GM23338 (cell line): ENCODE results near the gene PPP1R9A. TPM values are rescaled to one million over a fixed set of nuclear protein-coding genes. Genes with fewer than 3 reads are reported as not detected.

Source experiments
- ATAC-seq: fragments of 200-7000 bp; cut with Tn5 transposase; 3 replicates; pipeline ENCODE4 v1.9.1; 2020
- DNase-seq: peaks from one replicate; pipeline ENCODE4 v3.0.0-alpha.2; 2015; ENCODE audit warnings: low spot score
- H2AFZ ChIP-seq: fragments of 200-600 bp; sonication (generic); 2 replicates; pipeline ENCODE4 v1.8.0; 2016; ENCODE audit warnings: antibody characterized with exemption, mild to moderate bottlenecking, moderate library complexity
- H3F3A ChIP-seq: fragments of 200-600 bp; sonication (generic); replicated peaks from 2 replicates; pipeline ENCODE4 v1.8.0; 2017; ENCODE audit warnings: antibody characterized with exemption, mixed run types, low read depth
- H3K27ac ChIP-seq: fragments of 200-600 bp; sonication (generic); 2 replicates; pipeline ENCODE4 v1.6.1; 2016; ENCODE audit warnings: low read depth
- H3K27me3 ChIP-seq: fragments of 200-600 bp; sonication (generic); 2 replicates; pipeline ENCODE4 v1.8.0; 2016; ENCODE audit warnings: mild to moderate bottlenecking, mixed run types, moderate library complexity; ENCODE audit not compliant: insufficient read depth
- H3K36me3 ChIP-seq: fragments of 200-600 bp; sonication (generic); 2 replicates; pipeline ENCODE4 v1.8.0; 2016; ENCODE audit warnings: mild to moderate bottlenecking; ENCODE audit not compliant: insufficient read depth
- H3K4me1 ChIP-seq: fragments of 200-600 bp; sonication (generic); 2 replicates; pipeline ENCODE4 v1.8.0; 2016; ENCODE audit warnings: mild to moderate bottlenecking, moderate library complexity; ENCODE audit not compliant: insufficient read depth
- H3K4me2 ChIP-seq: fragments of 200-600 bp; sonication (generic); 2 replicates; pipeline ENCODE4 v1.7.1; 2017; ENCODE audit warnings: mixed run types
- H3K4me3 ChIP-seq: fragments of 200-600 bp; sonication (generic); 2 replicates; pipeline ENCODE4 v1.6.1; 2016; ENCODE audit warnings: mixed run types
- H3K79me2 ChIP-seq: fragments of 200-600 bp; sonication (generic); replicated peaks from 2 replicates; pipeline ENCODE4 v1.8.0; 2017; ENCODE audit warnings: mild to moderate bottlenecking; ENCODE audit not compliant: insufficient read depth
- H3K9me2 ChIP-seq: fragments of 200-600 bp; sonication (generic); 2 replicates; pipeline ENCODE4 v1.8.0; 2017; ENCODE audit not compliant: insufficient read depth
- H4K20me1 ChIP-seq: fragments of 200-600 bp; sonication (generic); replicated peaks from 2 replicates; pipeline ENCODE4 v1.8.0; 2017; ENCODE audit warnings: mild to moderate bottlenecking; ENCODE audit not compliant: insufficient read depth
- H3K27ac Mint-ChIP-seq: 2 replicates; pipeline ENCODE4 v1.8.0; 2020; ENCODE audit warnings: inconsistent platforms, mild to moderate bottlenecking, moderate library complexity, mixed read lengths
- H3K27me3 Mint-ChIP-seq: 3 replicates; pipeline ENCODE4 v1.8.0; 2022; ENCODE audit warnings: low read depth, mild to moderate bottlenecking, moderate library complexity, mixed read lengths, inconsistent platforms; ENCODE audit not compliant: insufficient read depth, poor library complexity
- H3K36me3 Mint-ChIP-seq: 3 replicates; pipeline ENCODE4 v1.8.0; 2021; ENCODE audit warnings: low read depth, mild to moderate bottlenecking, inconsistent platforms, moderate library complexity, mixed read lengths
- H3K4me1 Mint-ChIP-seq: 3 replicates; pipeline ENCODE4 v1.8.0; 2020; ENCODE audit warnings: mild to moderate bottlenecking, inconsistent platforms, mixed read lengths
- H3K4me3 Mint-ChIP-seq: 3 replicates; pipeline ENCODE4 v1.8.0; 2021; ENCODE audit warnings: moderate library complexity, mild to moderate bottlenecking, inconsistent platforms, mixed read lengths
- H3K9me3 Mint-ChIP-seq: 3 replicates; pipeline ENCODE4 v1.8.0; 2020; ENCODE audit warnings: moderate library complexity, mild to moderate bottlenecking, inconsistent platforms, mixed read lengths
- CREB1 ChIP-seq: fragments of 250-450 bp; sonication (Bioruptor Pico); IDR thresholded peaks from 2 replicates; pipeline ENCODE4 v1.5.0; 2020; ENCODE audit warnings: low read depth, mild to moderate bottlenecking, moderate library complexity
- CTCF ChIP-seq, 2 experiments: fragments of 200-600 bp in 1 of 2; sonication (generic) in 1 of 2; conservative IDR thresholded peaks; 2 replicates each; pipeline versions ENCODE4 v1.5.1 to v1.6.1; 2016 to 2017; ENCODE audit warnings: antibody characterized with exemption in 2 of 2, low read depth in 2 of 2, mild to moderate bottlenecking in 2 of 2, moderate library complexity in 1 of 2
- ETS1 ChIP-seq: IDR thresholded peaks from 2 replicates; pipeline ENCODE4 v1.6.1; 2016; ENCODE audit warnings: antibody characterized with exemption
- EZH2 ChIP-seq: fragments of 200-600 bp; sonication (generic); IDR thresholded peaks from one replicate; pipeline ENCODE4 v1.8.0; 2017; ENCODE audit warnings: antibody characterized with exemption, mild to moderate bottlenecking, low read depth; ENCODE audit not compliant: unreplicated experiment
- EZH2phosphoT487 ChIP-seq: fragments of 200-600 bp; sonication (generic); IDR thresholded peaks from one replicate; pipeline ENCODE4 v1.8.1; 2018; ENCODE audit warnings: antibody characterized with exemption; ENCODE audit not compliant: unreplicated experiment
- JUNB ChIP-seq: IDR thresholded peaks from one replicate; pipeline ENCODE4 v1.6.1; 2016; ENCODE audit warnings: antibody characterized with exemption; ENCODE audit not compliant: unreplicated experiment
- NANOG ChIP-seq: IDR thresholded peaks from 2 replicates; pipeline ENCODE4 v1.6.1; 2016; ENCODE audit warnings: antibody characterized with exemption, borderline replicate concordance
- POLR2AphosphoS5 ChIP-seq: IDR thresholded peaks from 2 replicates; pipeline ENCODE4 v1.6.1; 2016; ENCODE audit warnings: antibody characterized with exemption, low read depth
- REST ChIP-seq: IDR thresholded peaks from one replicate; pipeline ENCODE4 v1.6.1; 2018; ENCODE audit warnings: antibody characterized with exemption; ENCODE audit not compliant: unreplicated experiment
- STAT1 ChIP-seq: IDR thresholded peaks from one replicate; pipeline ENCODE4 v1.6.1; 2016; ENCODE audit warnings: antibody characterized with exemption; ENCODE audit not compliant: unreplicated experiment
- ZNF114 ChIP-seq: fragments of 250-450 bp; sonication (Bioruptor Pico); IDR thresholded peaks from 2 replicates; pipeline ENCODE4 v1.5.0; 2020; ENCODE audit warnings: mild to moderate bottlenecking, moderate library complexity
- ZNF331 ChIP-seq: fragments of 250-450 bp; sonication (Bioruptor Pico); IDR thresholded peaks from 2 replicates; pipeline ENCODE4 v1.5.0; 2020; ENCODE audit warnings: low read depth, mild to moderate bottlenecking, moderate library complexity
- ZNF462 ChIP-seq: fragments of 250-450 bp; sonication (Bioruptor Pico); IDR thresholded peaks from 2 replicates; pipeline ENCODE4 v1.5.0; 2020; ENCODE audit warnings: mild to moderate bottlenecking, moderate library complexity
- polyA plus RNA-seq: library from polyadenylated mRNA; unstranded; fragments of >200 nt; fragmentation: Nextera tagmentation; extraction: Ambion mirVana; gene quantifications from 2 replicates; pipeline ENCODE4 v1.2.1, GENCODE V29; 2016
- total RNA-seq: library from RNA; depleted of rRNA; stranded (reverse); fragments of >200 nt; shearing (Covaris generic); gene quantifications from 2 replicates; pipeline ENCODE4 v1.2.3, GENCODE V29; 2014

Gene PPP1R9A
- total and polyA plus RNA-seq, 2 experiments from 2014 or later: 10.6 to 31.8 TPM

GRCh38 chr7:95261895-95262415, 354.6 kb downstream of the PPP1R9A start:
- no peak overlapping the region for H3K4me3 Mint-ChIP-seq

More at GRCh38 chr7:95261895-95262415, 354.6 kb downstream of the PPP1R9A start:
- Histone ChIP-seq H3K36me3 (no peaks in the 10 kb centered on the region), H3K27ac (no peak overlapping the region), H3K4me1 (peaks cover 7% of the 10 kb centered on the region; the same call in 1 of the 2 replicates), H3K27me3 (no peaks in the 10 kb centered on the region), H2AFZ (no peak overlapping the region), H3K4me2 (no peak overlapping the region), H3K4me3 (no peak overlapping the region), H3K9me2 (no peaks in the 10 kb centered on the region), H3K79me2 (no peaks in the 10 kb centered on the region), H4K20me1 (no peaks in the 10 kb centered on the region), H3F3A (no peaks in the 10 kb centered on the region)
- TF ChIP-seq ETS1 (no peak), ZNF114 (CRISPR knock-in tag) (no peak), EZH2 (no peak), ZNF462 (CRISPR knock-in tag) (no peak), JUNB (no peak), NANOG (no peak), CREB1 (CRISPR knock-in tag) (no peak), STAT1 (no peak), EZH2phosphoT487 (no peak), CTCF (conservative IDR thresholded peaks at IDR 0.05; ENCODE audit: low read depth in 2 of 2) (no peak), ZNF331 (no peak), POLR2AphosphoS5 (no peak), REST (no peak)
- Mint-ChIP-seq H3K27me3 (no peaks in the 10 kb centered on the region), H3K4me1 (peaks cover 22% of the 10 kb centered on the region; the same call in 2 of the 3 replicates), H3K27ac (no peak overlapping the region), H3K36me3 (no peaks in the 10 kb centered on the region), H3K9me3 (no peaks in the 10 kb centered on the region)
- no peak for DNase-seq
- no peak for ATAC-seq
